Measurements from ENCODE around the gene MLIP.
A peak's percentile ranks its signal among the peaks of the same experiment; 100 is the strongest.

Gene MLIP

GRCh38 chr6:54098450-54099044 is 12.7 kb upstream of the MLIP start:
- no peak for DNase-seq

DNA sequence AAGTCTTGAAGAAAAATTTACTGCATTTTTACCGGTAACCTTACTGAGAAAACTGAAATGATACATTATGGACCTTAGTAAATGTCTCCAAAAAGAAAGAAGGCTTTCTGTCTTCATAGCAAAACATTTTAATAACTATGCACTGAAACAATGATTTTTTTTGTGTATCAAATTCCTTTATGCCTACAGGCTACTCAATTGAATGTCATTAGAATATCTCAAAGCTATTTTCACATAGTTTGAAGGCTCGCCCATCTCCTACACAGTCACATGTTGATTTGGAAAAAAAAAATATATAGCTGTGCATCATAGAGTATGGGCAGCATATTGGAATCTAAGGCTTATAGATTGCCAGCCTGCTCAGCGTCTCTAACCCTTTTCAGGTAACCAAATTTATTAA is 12.0 kb upstream of the MLIP start:
- no peak for DNase-seq

DNA sequence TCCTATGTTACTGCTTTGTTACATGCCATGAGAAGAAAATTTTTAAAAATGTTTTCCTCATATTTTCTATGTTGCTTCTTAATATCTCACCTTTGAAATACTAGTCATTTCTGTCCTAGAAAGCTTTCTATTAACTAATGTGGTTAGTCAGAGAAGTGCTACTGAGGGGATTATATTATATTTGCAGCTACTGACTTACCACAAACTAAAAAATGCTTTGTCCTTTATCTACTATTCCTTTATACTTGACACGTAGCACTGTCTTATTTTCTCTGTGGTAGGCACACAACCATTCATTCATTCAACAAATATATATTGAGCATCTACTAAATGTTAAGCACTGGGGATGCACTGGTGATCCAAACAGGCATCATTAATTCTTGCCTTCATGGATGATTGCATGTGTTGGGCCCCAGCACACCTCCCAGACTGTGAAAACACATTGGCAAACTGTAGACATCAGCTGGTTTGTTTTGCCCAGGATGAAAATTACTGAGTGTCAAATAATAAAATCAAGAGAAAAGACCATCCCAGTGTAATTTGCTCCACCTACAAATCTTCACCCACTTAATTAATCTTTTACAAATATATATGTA is 10.7 kb upstream of the MLIP start:
- no peak for DNase-seq

DNA sequence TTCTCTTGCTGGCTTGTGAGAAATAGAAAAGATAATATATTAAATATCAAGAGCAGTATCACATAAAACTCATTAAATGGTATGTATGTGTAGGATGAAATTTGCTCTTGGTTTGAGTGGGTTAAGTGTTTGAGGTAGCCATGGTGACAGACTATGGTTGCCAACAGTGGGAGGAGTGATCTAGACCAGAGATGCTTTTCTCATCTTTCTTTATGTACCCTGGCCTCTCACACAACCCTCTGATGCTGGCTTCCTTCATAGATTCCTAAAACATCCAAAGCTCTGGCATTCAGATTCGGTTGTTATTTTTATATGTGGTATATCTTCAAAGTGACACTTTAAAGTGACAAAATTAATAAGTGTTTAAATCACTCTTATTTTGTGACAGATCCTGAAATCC is 9.0 kb upstream of the MLIP start:
- peak; percentile 21 for DNase-seq

GRCh38 chr6:54103497-54103896 is 7.7 kb upstream of the MLIP start:
- DNase-seq, result no peak

- no peak for DNase-seq
Measured at GRCh38 chr6:54106727-54107126, 4.5 kb upstream of the MLIP start.

DNA sequence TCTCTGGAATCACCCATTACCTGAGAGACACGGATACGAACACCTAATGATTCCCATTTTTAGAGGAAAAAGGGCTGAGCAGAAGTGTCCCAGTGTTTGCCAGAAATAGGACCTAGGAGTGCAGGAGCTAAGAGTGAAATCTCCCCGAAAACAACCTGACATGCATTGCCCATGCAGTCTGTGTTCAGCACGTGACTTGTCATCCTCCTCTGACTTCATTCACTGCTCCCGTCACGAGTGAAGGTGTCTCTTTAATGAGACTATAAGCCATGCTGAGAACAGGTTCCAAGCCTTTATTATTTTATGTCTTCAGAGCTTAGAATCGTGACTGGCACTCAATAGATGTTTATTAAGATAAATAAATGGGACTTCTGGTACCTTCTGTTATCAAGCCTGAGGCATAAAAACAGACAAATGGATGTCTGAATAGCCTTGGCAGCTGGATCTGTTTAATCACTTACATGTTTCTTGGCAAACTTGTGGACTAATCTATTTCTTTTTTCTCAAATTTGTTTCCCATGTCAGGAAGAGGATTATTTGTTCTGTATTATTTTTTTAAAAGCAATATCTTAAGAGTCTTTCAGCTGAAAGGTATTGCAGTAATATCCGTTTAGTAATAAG is 3.7 kb upstream of the MLIP start:
- DNase-seq, result no peak

DNA sequence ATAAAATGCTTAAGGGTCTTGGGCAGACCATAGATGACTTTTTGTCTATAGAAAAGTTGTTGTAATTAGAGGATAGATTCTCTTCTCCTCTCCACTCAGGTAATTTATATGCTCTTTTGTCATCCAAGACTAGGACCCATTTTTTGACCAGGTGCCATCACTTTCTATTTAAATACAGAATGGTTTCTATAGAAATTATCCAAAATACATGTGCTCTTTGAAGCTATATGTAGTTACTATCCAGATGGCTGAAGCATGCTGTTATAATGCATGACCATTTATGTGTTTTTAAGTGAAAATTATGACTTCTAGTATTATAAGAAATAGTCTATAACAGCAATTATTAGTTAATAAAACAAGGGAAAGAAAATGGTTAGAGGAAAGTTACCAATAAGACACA is 3.0 kb upstream of the MLIP start:
- no peak for DNase-seq

DNA sequence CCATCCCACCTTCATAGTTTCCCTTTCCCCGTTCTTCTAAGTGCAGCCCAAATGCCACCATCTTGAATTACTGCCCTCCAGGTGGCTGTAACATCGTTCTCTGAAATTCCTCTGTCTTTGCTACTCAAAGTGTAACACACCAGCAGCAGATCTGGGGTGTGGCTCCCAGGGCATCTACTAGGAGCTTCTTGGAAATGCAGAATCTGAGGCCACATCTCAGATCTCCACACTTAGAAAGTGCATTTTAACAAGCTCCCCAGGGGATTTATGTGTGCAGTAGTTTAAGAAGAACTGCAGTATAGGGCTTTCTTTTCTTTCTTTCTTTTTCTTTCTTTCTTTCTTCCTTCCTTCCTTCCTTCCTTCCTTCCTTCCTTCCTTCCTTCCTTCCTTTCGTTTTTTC is 1.7 kb upstream of the MLIP start:
- no peak for DNase-seq

- no peak for DNase-seq
Measured at GRCh38 chr6:54112151-54112650, 958 bp downstream of the MLIP start.

- no peak for DNase-seq
Measured at GRCh38 chr6:54114991-54115390, 3.7 kb downstream of the MLIP start.

DNA sequence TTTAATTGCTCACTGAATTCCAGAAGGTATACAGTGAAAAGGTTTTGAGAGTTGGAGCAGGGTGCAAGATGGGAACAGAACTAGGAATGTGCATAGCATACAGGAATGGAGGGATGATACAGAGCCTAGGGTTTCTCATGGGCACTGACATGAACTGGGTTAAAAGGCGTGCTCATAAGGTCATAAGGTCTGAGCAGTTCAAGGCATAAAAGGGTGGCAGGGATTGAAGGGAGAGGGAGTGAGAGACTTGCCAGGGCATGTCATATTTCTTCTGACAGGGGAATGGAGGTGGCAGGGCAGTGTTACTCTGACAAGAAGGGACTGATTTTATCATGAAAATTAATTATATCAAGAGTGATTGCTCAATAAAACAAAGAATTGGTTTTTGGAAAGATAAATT is 4.7 kb downstream of the MLIP start:
- no peak for DNase-seq

DNA sequence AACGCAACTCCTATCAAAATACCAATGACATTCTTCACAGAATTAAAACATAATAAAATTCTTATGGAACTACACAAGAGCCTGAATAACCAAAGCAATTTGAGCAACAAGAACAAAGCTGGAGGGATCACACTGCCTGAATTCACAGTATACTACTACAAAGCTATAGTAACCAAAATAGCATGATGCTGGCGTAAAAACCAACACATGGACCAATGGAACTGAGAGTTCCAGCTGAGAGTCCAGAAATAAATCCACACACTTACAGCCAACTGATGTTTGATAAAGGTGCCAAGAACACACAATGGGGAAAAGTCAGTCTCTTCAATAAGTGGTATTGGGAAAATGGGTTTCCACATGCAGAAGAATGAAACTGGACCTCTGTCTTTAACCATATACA is 6.9 kb downstream of the MLIP start:
- DNase-seq, result no peak

- no peak for DNase-seq
Measured at GRCh38 chr6:54125493-54125892, 14.2 kb downstream of the MLIP start.

DNA sequence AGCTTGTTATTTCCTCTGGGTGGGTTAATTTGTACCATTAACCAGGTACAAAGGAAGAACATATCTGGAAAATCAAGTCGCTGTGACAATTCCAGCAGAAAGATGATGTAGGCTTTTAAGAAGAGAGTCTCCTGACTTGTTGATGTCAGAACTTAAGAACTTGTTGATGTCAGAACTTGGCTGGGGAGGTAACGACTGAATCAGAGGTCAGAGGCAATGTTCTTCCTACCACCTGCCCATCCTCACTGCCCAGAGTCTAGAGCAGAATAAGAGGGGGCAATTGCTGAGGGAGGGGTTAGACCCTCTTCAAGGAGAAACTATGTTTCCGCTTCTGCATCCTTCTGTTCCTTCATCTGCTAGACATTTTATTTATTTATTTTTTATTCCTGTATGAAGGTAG is 18.9 kb downstream of the MLIP start:
- DNase-seq, result no peak

- DNase-seq, result no peak
Measured at GRCh38 chr6:54132587-54132986, 21.3 kb downstream of the MLIP start.

GRCh38 chr6:54133186-54133585 is 21.9 kb downstream of the MLIP start:
- no peak for DNase-seq

DNA sequence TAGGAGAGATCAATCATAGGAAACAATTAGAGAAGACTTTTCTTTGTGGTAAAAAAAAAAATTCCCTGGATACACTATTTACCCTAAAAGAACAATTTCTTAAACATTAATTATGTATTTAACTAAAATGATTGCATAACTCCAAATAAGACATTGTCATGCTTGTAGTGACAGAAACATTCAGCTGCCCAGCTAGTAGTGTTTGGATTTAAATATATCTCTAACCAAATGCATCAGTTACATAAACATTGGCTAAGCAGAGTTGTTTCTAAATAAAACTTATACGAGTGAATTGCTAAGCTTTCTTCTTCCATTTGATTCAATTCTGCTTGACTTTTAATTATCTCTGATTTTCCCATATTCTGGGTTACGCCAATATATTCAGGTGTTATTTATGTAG is 23.7 kb downstream of the MLIP start:
- no peak for DNase-seq

DNA sequence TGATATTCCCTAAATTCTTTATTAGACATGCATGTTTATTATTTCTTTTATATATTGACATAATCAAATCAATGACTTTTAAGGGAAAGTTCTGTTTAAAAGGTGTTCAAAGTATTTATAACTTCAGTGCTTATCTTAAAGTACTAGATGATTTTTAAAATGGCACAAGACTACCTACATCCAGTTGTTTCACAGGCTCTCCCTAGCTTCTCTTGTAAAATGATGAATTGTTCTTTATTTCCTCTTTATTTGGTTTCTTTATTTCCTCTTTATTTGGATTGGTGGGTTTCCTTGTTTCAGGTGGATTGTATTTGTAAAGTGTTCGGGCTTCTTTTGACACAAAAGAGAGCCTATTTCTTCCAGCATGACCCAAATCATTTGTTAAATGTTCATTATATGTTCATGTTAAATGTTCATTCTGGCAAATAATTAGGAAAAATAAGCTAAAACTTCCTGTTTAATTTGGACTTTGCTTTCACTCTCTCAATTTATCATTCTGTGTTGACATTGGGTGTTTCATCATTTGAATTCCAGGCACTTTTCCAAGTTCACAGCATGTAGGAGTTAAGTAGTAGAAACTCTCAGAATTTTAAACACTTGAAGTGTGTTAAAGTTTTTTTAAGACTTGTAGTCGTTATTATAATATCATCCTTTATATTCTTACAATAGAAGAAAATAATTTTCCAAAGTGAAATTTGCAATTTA is 24.6 kb downstream of the MLIP start:
- DNase-seq, result no peak

GRCh38 chr6:54138795-54139194 is 27.6 kb downstream of the MLIP start:
- DNase-seq, result no peak

DNA sequence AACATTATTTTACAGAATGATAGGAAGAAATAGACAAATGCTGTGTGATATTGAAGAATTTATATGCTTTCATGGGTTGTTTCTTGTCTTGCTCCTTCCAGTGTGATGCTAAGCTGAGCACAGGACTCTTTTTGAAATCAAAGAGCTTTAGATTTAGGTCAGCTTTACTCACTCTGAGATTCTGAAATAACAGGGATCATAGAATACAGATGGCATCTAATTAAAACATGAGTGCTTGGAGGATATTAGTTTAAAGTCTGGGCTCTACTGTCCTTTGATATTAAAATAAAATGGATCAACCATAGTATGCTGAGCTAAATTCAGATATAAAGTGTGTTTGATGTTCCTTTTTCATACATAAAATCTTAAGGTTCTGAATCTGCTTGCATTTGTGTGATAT is 29.6 kb downstream of the MLIP start:
- no peak for DNase-seq

GRCh38 chr6:54142889-54143519 is 31.8 kb downstream of the MLIP start:
- no peak for DNase-seq

- DNase-seq, result no peak
Measured at GRCh38 chr6:54151861-54152260, 40.6 kb downstream of the MLIP start.
